BE2C (cell line): ENCODE measurements around the gene CEP192.
A peak's percentile ranks its signal among the peaks of the same experiment; 100 is the strongest.

ENCODE experiments used
- DNase-seq: peaks from one replicate; pipeline ENCODE4 v3.0.0-alpha.2; 2020
- H3K27me3 ChIP-seq: fragments of 250-450 bp; sonication (Bioruptor Pico); 2 replicates; pipeline ENCODE4 v1.5.1; 2020; ENCODE audit warnings: mild to moderate bottlenecking
- H3K36me3 ChIP-seq: fragments of 250-450 bp; sonication (Bioruptor Pico); 2 replicates; pipeline ENCODE4 v1.5.1; 2020; ENCODE audit warnings: mild to moderate bottlenecking
- H3K4me1 ChIP-seq: fragments of 250-450 bp; sonication (Bioruptor Pico); 2 replicates; pipeline ENCODE4 v1.5.1; 2020
- H3K4me3 ChIP-seq: 2 replicates; pipeline ENCODE4 v1.5.1; 2011; ENCODE audit warnings: low read depth, low read length
- H3K9me3 ChIP-seq: fragments of 250-450 bp; sonication (Bioruptor Pico); 2 replicates; pipeline ENCODE4 v1.5.1; 2020
- TF ChIP-seq, protein P1 (sequence below): IDR thresholded peaks from 2 replicates; pipeline ENCODE4 v1.5.1; 2012; ENCODE audit warnings: mild to moderate bottlenecking, low read depth, low read length

Gene CEP192

GRCh38 chr18:13120255-13120654 is 129.1 kb downstream of the CEP192 start:
- peaks cover 2% of the 10 kb centered on the region; the same call in 1 of the 2 replicates for H3K4me1 ChIP-seq
- no peaks in the 10 kb centered on the region for H3K9me3 ChIP-seq
- no peak overlapping the region for H3K4me3 ChIP-seq
- H3K36me3 ChIP-seq = peaks cover 4% of the 10 kb centered on the region
- no peak for DNase-seq
- H3K27me3 ChIP-seq = no peaks in the 10 kb centered on the region
- TF ChIP-seq, protein P1, sequence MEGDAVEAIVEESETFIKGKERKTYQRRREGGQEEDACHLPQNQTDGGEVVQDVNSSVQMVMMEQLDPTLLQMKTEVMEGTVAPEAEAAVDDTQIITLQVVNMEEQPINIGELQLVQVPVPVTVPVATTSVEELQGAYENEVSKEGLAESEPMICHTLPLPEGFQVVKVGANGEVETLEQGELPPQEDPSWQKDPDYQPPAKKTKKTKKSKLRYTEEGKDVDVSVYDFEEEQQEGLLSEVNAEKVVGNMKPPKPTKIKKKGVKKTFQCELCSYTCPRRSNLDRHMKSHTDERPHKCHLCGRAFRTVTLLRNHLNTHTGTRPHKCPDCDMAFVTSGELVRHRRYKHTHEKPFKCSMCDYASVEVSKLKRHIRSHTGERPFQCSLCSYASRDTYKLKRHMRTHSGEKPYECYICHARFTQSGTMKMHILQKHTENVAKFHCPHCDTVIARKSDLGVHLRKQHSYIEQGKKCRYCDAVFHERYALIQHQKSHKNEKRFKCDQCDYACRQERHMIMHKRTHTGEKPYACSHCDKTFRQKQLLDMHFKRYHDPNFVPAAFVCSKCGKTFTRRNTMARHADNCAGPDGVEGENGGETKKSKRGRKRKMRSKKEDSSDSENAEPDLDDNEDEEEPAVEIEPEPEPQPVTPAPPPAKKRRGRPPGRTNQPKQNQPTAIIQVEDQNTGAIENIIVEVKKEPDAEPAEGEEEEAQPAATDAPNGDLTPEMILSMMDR = no peak

- Histone ChIP-seq H3K36me3 (peaks cover 4% of the 10 kb centered on the region; the same call in 1 of the 2 replicates), H3K27me3 (no peaks in the 10 kb centered on the region)
These were observed 129.8 kb downstream of the CEP192 start for GRCh38 chr18:13120983-13121441.

DNA sequence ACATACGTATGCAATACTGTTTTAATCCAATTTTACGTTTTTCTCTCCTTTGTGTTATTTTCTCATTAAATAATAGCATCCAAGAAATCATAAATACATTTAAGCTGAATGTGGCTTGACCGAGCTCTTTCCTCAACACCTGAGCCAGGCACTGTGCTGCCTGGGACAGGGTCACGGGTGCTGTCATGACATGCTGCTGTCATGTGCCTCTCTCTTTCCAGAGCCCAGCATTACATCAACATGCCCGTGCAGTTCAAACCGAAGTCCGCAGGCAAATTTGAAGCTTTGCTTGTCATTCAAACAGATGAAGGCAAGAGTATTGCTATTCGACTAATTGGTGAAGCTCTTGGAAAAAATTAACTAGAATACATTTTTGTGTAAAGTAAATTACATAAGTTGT is 133.2 kb downstream of the CEP192 start:
- H3K4me3 ChIP-seq = no peak overlapping the region
- H3K9me3 ChIP-seq = no peaks in the 10 kb centered on the region
- no peaks in the 10 kb centered on the region for H3K27me3 ChIP-seq
- peaks cover 2% of the 10 kb centered on the region; the same call in 1 of the 2 replicates for H3K4me1 ChIP-seq
- TF ChIP-seq, protein P1 = no peak
- no peak for DNase-seq
- no peaks in the 10 kb centered on the region for H3K36me3 ChIP-seq

More at GRCh38 chr18:13120983-13121441, 129.8 kb downstream of the CEP192 start:
- TF ChIP-seq, protein P1 = no peak
- no peak overlapping the region for H3K4me3 ChIP-seq
- no peak for DNase-seq
- H3K9me3 ChIP-seq = no peaks in the 10 kb centered on the region
- peaks cover 2% of the 10 kb centered on the region; the same call in 1 of the 2 replicates for H3K4me1 ChIP-seq

DNA sequence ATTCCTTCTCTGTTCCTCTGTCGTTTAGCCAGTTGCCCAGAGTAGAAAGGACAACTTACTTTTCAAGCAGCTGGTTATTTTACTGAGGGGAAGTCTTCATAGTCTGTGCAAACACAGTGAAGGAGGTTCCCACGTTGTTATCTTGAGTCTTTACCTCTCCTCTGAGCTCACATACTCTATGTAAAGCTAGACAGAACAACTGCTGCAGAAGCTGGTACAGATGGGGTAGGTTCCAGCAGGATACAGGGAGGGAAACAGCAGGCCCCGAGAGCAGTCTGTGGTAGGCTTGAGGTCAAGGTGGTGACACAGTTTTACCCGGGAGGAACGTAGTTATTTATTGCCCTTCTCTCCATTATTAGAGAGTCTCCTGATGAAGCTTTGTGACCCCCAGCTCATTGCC is 134.0 kb downstream of the CEP192 start:
- TF ChIP-seq, protein P1 = no peak
- no peaks in the 10 kb centered on the region for H3K36me3 ChIP-seq
- peaks cover 2% of the 10 kb centered on the region; the same call in 1 of the 2 replicates for H3K4me1 ChIP-seq
- H3K27me3 ChIP-seq = no peaks in the 10 kb centered on the region
- H3K9me3 ChIP-seq = no peaks in the 10 kb centered on the region
- peak; percentile 24 for DNase-seq
- H3K4me3 ChIP-seq = no peak overlapping the region

- no peaks in the 10 kb centered on the region for H3K9me3 ChIP-seq
- no peaks in the 10 kb centered on the region for H3K27me3 ChIP-seq
- H3K36me3 ChIP-seq = no peaks in the 10 kb centered on the region
- DNase-seq = no peak
- TF ChIP-seq, protein P1 = no peak
- no peak overlapping the region for H3K4me3 ChIP-seq
- peaks cover 2% of the 10 kb centered on the region; the same call in 1 of the 2 replicates for H3K4me1 ChIP-seq
These were observed 135.9 kb downstream of the CEP192 start for GRCh38 chr18:13126966-13127598.

GRCh38 chr18:13131283-13131682 is 140.1 kb downstream of the CEP192 start:
- Histone ChIP-seq H3K27me3 (peaks cover 2% of the 10 kb centered on the region; the same call in 1 of the 2 replicates), H3K36me3 (no peaks in the 10 kb centered on the region), H3K9me3 (no peaks in the 10 kb centered on the region), H3K4me3 (no peak overlapping the region), H3K4me1 (no peaks in the 10 kb centered on the region)
- TF ChIP-seq, protein P1 = no peak
- no peak for DNase-seq
